ENCODE measurements around the gene CLPTM1L. TPM values are rescaled to one million over a fixed set of nuclear protein-coding genes. Genes with fewer than 3 reads are reported as not detected.

Gene CLPTM1L
- total RNA-seq, 4 donors from 2014 or later, result 96.9 to 139 (median 126) TPM

GRCh38 chr5:1364211-1364610, 19.3 kb upstream of the CLPTM1L start:
- Histone ChIP-seq H3K4me3 (no peak overlapping the region), H3K27me3 (peaks cover 0 to 77% (median 0%) of the 10 kb centered on the region in 4 donors), H3K4me1 (no peaks in the 10 kb centered on the region), H3K36me3 (no peaks in the 10 kb centered on the region), H3K9me3 (no peaks in the 10 kb centered on the region), H3K27ac (replicated peaks in 1 of 4) (no peak overlapping the region)
- WGBS, result 86% methylated on average over 7 of the region's 9 CpGs
- intact Hi-C loops (cut with DNase I), result no loop called here
- TF ChIP-seq POLR2A (IDR thresholded peaks at IDR 0.05; ENCODE audit: low read depth), result no peak
- TF ChIP-seq EP300 (IDR thresholded peaks at IDR 0.05), result no peak
- no peak for TF ChIP-seq CTCF (IDR thresholded peaks at IDR 0.05)
- TF ChIP-seq POLR2AphosphoS5 (IDR thresholded peaks at IDR 0.05), result no peak
- DNase-seq (ENCODE audit: extremely low spot score), result no peak

- Histone ChIP-seq H3K36me3 (no peaks in the 10 kb centered on the region), H3K4me3 (no peak overlapping the region), H3K4me1 (no peaks in the 10 kb centered on the region), H3K27me3 (peaks cover 0 to 83% (median 0%) of the 10 kb centered on the region in 4 donors), H3K27ac (replicated peaks in 1 of 4) (no peak overlapping the region), H3K9me3 (no peaks in the 10 kb centered on the region)
- intact Hi-C loops (cut with DNase I), result no loop called here
- no peak for TF ChIP-seq EP300 (IDR thresholded peaks at IDR 0.05)
- no peak for TF ChIP-seq POLR2AphosphoS5 (IDR thresholded peaks at IDR 0.05)
- TF ChIP-seq POLR2A (IDR thresholded peaks at IDR 0.05; ENCODE audit: low read depth), result no peak
- TF ChIP-seq CTCF (IDR thresholded peaks at IDR 0.05), result no peak
- WGBS, result 83% methylated on average over 16 of the region's 16 CpGs
- no peak for DNase-seq (ENCODE audit: extremely low spot score)
These were observed 18.7 kb upstream of the CLPTM1L start for GRCh38 chr5:1363581-1363980.

- peaks cover 0 to 83% (median 0%) of the 10 kb centered on the region in 4 donors for H3K27me3 ChIP-seq
These were observed 18.3 kb upstream of the CLPTM1L start for GRCh38 chr5:1363160-1363559.

GRCh38 chr5:1362242-1363015, 17.5 kb upstream of the CLPTM1L start:
- TF ChIP-seq POLR2A (IDR thresholded peaks at IDR 0.05; ENCODE audit: low read depth) (no peak), EP300 (IDR thresholded peaks at IDR 0.05) (no peak), CTCF (IDR thresholded peaks at IDR 0.05) (no peak), POLR2AphosphoS5 (IDR thresholded peaks at IDR 0.05) (no peak)
- no peaks in the 10 kb centered on the region for H3K9me3 ChIP-seq
- intact Hi-C loops (cut with DNase I), result no loop called here
- DNase-seq (ENCODE audit: extremely low spot score), result no peak
- no peaks in the 10 kb centered on the region for H3K36me3 ChIP-seq
- H3K4me3 ChIP-seq, result no peak overlapping the region
- H3K27ac ChIP-seq (replicated peaks in 1 of 4), result no peak overlapping the region
- H3K4me1 ChIP-seq, result no peaks in the 10 kb centered on the region
- 83% methylated on average over 28 of the region's 29 CpGs for WGBS
- peaks cover 0 to 86% (median 0%) of the 10 kb centered on the region in 4 donors for H3K27me3 ChIP-seq

More at GRCh38 chr5:1363160-1363559, 18.3 kb upstream of the CLPTM1L start:
- TF ChIP-seq POLR2AphosphoS5 (IDR thresholded peaks at IDR 0.05), result no peak
- TF ChIP-seq CTCF (IDR thresholded peaks at IDR 0.05), result no peak
- TF ChIP-seq EP300 (IDR thresholded peaks at IDR 0.05), result no peak
- no peak for TF ChIP-seq POLR2A (IDR thresholded peaks at IDR 0.05; ENCODE audit: low read depth)
- no peaks in the 10 kb centered on the region for H3K9me3 ChIP-seq
- no peaks in the 10 kb centered on the region for H3K36me3 ChIP-seq
- H3K4me3 ChIP-seq, result no peak overlapping the region
- no peaks in the 10 kb centered on the region for H3K4me1 ChIP-seq
- intact Hi-C loops (cut with DNase I), result no loop called here
- no peak for DNase-seq (ENCODE audit: extremely low spot score)
- no peak overlapping the region for H3K27ac ChIP-seq (replicated peaks in 1 of 4)
- WGBS, result 62% methylated on average over 6 of the region's 6 CpGs
